Neural cell (in vitro differentiated cells): ENCODE measurements around the gene PFKFB4.

Source experiments
- EP300 ChIP-seq: fragments of 450-650 bp; conservative IDR thresholded peaks from 2 replicates; pipeline ENCODE4 v1.6.1; 2014; ENCODE audit warnings: antibody characterized with exemption, mild to moderate bottlenecking, moderate library complexity; ENCODE audit not compliant: poor library complexity, severe bottlenecking
- EZH2 ChIP-seq: fragments of 200-600, 300-800 bp; shearing (Covaris generic), sonication (generic); IDR thresholded peaks from 2 replicates; pipeline ENCODE4 v1.6.1; 2014; ENCODE audit warnings: antibody characterized with exemption, low read length, borderline replicate concordance, mild to moderate bottlenecking; ENCODE audit not compliant: insufficient read depth, poor library complexity, severe bottlenecking
- MXI1 ChIP-seq: fragments of 450-650 bp; conservative IDR thresholded peaks from 2 replicates; pipeline ENCODE4 v1.6.1; 2014; ENCODE audit warnings: antibody characterized with exemption, mild to moderate bottlenecking; ENCODE audit not compliant: poor library complexity, severe bottlenecking
- POLR2AphosphoS5 ChIP-seq: IDR thresholded peaks from 2 replicates; pipeline ENCODE4 v1.6.1; 2012
- RAD21 ChIP-seq: fragments of 450-650 bp; conservative IDR thresholded peaks from 2 replicates; pipeline ENCODE4 v1.6.1; 2014; ENCODE audit warnings: antibody characterized with exemption, mild to moderate bottlenecking, moderate library complexity
- REST ChIP-seq: IDR thresholded peaks from 2 replicates; pipeline ENCODE4 v1.6.1; 2012; ENCODE audit warnings: borderline replicate concordance
- TF ChIP-seq, protein P1 (sequence below): fragments of 450-650 bp; IDR thresholded peaks from 2 replicates; pipeline ENCODE4 v1.5.1; 2014; ENCODE audit warnings: antibody characterized with exemption, mild to moderate bottlenecking, moderate library complexity; ENCODE audit not compliant: poor library complexity, severe bottlenecking

GRCh38 chr3:48555231-48555948, 1.2 kb downstream of the PFKFB4 start:
- TF ChIP-seq POLR2AphosphoS5 (no peak), REST (no peak), RAD21 (no peak), EZH2 (no peak), MXI1 (no peak), EP300 (no peak)
- TF ChIP-seq, protein P1, sequence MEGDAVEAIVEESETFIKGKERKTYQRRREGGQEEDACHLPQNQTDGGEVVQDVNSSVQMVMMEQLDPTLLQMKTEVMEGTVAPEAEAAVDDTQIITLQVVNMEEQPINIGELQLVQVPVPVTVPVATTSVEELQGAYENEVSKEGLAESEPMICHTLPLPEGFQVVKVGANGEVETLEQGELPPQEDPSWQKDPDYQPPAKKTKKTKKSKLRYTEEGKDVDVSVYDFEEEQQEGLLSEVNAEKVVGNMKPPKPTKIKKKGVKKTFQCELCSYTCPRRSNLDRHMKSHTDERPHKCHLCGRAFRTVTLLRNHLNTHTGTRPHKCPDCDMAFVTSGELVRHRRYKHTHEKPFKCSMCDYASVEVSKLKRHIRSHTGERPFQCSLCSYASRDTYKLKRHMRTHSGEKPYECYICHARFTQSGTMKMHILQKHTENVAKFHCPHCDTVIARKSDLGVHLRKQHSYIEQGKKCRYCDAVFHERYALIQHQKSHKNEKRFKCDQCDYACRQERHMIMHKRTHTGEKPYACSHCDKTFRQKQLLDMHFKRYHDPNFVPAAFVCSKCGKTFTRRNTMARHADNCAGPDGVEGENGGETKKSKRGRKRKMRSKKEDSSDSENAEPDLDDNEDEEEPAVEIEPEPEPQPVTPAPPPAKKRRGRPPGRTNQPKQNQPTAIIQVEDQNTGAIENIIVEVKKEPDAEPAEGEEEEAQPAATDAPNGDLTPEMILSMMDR, result no peak
